GM10266 (cell line): ENCODE data around the gene HOXB2.

Experiments used
- DNase-seq: peaks from one replicate; pipeline ENCODE4 v3.0.0; 2012; ENCODE audit errors: extremely low spot score
- TF ChIP-seq, protein P1 (sequence below): IDR thresholded peaks from 2 replicates; pipeline ENCODE4 v1.5.1; 2012; ENCODE audit warnings: mild to moderate bottlenecking, low read depth; ENCODE audit not compliant: control insufficient read depth, insufficient read depth; ENCODE audit errors: missing control alignments

Gene HOXB2

DNA sequence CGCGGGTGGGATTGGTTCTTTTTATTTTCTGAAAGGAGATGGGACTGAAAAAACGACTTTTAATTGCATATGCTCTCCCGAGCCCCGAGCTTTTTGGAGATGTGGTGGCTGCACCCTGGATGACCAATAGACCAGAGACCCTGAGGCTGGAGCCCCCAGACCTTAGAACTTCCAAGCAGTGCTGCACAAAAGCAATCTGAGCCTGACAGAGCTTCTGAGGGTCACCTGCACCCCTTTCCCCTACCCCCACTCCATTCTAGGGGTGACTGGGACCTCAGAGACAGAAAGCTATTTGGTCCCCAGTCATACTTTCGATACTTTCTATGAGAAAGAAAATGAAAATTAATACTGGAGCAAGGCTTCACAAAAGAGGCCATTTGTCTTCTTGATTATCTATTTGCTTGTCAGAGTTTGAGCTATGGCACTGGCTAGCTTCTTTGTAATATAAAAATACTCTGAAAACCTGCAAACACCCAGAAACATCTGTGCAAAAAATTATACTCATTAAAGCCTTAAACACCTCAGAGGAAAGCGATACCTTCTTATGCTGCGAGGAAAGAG lies 29.7 kb upstream of the HOXB2 start:
- DNase-seq = no peak
- TF ChIP-seq, protein P1, sequence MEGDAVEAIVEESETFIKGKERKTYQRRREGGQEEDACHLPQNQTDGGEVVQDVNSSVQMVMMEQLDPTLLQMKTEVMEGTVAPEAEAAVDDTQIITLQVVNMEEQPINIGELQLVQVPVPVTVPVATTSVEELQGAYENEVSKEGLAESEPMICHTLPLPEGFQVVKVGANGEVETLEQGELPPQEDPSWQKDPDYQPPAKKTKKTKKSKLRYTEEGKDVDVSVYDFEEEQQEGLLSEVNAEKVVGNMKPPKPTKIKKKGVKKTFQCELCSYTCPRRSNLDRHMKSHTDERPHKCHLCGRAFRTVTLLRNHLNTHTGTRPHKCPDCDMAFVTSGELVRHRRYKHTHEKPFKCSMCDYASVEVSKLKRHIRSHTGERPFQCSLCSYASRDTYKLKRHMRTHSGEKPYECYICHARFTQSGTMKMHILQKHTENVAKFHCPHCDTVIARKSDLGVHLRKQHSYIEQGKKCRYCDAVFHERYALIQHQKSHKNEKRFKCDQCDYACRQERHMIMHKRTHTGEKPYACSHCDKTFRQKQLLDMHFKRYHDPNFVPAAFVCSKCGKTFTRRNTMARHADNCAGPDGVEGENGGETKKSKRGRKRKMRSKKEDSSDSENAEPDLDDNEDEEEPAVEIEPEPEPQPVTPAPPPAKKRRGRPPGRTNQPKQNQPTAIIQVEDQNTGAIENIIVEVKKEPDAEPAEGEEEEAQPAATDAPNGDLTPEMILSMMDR = no peak

DNA sequence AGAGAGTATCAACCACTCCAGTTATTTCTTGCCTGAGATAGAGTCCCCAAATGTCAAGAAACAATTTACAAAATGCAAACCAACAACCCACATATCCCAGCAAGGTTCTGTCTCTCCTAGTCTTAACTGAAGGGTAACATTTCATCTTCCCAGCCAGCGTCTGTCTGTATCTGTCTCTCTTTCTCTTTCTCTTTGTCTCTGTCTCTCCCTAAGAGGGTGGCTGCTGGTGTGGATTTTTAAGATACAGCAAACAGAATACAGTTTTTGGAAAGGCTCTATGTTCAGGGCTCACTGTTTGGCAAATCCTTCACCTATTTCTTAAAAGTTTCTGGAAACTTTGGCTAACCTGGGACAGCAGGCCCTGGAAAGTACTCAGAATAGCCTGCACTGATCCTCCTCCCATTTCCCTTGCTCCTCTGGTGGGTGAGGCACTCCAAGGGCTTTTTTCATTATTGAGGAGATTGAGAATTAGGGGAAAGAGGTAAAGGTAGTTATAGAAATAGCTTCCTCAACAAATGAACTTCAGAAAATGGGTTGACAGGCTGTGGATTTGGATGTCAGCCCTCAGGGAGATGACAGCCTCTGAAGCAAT lies 27.0 kb upstream of the HOXB2 start:
- no peak for DNase-seq
- TF ChIP-seq, protein P1 = no peak

DNA sequence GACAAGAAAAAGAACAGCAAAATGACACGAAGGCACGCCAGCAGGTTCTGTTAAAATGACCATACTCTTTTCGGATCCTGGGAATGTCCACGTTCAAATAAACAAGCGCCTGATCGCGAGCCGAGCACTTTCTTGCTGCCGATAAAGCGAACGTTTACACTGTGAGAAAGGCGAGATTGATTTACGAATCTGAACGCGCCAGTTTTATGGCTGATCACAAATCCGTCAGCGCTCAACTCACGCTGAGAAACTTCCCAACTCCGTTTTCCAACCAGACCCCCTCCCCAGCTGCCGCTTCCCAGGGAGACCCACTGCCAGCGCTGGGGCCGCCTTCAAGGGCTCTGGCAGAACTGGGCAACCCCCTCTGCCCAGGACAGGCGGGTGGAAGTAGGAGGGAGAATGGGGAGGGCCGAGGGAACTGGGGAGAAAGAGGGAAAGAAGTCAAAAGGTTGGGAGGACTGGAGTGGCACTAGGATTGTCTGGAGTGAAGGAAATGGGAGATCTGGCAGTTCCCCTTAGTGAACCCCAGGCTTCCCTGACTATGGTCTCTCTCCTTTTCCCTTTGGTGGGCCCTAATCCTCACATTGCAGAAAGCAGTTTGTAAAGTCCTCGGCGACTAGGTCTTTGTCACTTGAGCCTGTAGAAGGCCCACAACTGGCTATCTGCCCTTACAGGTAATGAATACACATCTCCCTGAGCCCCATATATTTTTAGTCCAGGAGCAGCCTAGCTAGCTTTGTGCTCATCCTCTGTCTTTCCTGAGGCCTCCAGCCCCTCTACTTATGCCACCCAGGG lies 26.3 kb upstream of the HOXB2 start:
- DNase-seq = no peak
- TF ChIP-seq, protein P1 = no peak

DNA sequence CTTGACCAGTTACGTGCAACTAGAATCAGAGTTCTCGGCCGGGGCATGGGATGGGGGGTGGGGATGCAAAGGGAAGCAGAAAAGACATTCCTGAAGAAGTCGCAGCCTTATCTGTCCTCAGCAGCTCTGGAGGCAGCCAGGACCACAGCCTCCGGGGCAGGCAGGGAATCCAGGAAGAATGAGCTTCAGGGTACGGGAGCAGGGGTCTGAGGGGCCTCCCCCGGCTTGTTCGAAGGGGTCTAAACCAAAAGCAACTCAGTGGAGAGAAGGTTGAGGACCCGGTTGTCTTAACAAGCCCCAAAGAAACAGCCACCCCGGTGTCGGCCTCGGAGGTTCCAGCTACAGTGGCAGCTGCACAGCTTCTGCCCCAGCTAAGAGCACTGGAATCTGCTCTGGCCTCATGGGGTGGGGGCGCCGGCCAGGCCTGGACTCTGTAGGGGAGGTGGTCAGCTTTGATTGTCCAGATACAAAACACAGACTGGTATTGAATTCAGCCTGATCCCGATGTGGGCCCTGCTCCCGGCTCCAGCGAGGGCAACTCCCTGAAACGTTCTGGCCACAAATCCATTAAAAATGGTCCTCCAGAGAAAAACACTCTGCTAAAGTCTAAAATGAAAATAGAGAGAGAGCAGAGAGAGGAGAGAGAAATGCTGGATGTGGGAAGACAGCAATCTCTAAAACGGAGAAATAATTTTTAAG lies 25.6 kb upstream of the HOXB2 start:
- no peak for DNase-seq

DNA sequence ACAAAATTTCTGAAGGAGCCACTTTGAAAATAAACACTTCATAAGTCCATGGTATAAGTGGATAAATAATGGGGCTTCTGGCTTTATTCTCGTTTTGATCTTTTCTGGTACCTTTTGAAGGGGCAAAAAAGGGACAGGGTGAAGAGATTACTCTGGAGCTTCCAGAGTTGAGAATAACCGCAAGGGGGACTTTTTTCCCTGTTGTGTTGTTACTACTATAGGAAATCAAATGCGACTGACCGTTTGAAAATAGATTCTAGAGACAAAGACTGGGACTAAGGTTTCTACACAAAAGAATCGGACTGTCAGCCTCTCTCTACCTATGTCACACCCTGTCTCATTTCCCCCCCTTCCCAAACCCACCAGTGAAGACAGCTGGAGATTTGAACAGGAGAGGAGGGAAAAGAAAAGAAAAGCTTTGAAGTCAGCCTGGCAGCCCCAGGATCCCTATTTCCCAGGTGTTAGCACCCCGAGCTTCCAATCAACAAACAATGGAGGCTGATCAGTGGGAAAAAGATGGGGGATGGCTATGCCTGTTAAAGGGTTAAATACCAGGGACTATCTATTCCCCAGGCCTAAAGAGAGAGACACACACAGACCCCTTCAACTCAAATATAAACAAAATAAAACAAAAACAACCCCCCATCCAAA lies 24.9 kb upstream of the HOXB2 start:
- no peak for DNase-seq

More for the DNA sequence above, 25.6 kb upstream of the HOXB2 start:
- TF ChIP-seq, protein P1 = no peak

DNA sequence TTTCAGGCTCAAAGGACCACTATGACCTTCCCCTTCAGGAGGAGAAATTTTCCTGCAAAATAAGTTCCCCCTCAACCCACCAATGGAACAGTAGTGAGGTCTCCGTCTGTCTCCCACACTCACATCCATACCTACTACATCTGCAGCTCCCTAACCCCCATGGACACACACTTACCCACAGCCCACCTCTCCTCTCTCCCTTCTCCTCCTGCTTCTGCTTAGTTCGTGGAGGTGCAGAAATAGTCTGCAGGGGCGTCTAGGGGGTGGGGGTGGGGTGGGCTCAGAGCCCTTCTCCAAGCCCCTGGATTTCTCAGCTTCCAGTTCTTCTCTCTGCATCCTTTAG lies 24.3 kb upstream of the HOXB2 start:
- no peak for DNase-seq
- TF ChIP-seq, protein P1 = no peak

More for the DNA sequence above, 24.9 kb upstream of the HOXB2 start:
- TF ChIP-seq, protein P1 = no peak
